K562 (cell line): Measurements from ENCODE around the gene ALX3. TPM values are rescaled to one million over a fixed set of nuclear protein-coding genes. Genes with fewer than 3 reads are reported as not detected.
A peak's percentile ranks its signal among the peaks of the same experiment; 100 is the strongest.

Source experiments
- CHD2 ChIP-seq: IDR thresholded peaks from 2 replicates; pipeline ENCODE4 v1.6.1; 2011; ENCODE audit warnings: low read depth, low read length
- LARP7 ChIP-seq: fragments of 450-650 bp; IDR thresholded peaks from 2 replicates; pipeline ENCODE4 v1.6.1; 2016
- MAFG ChIP-seq: fragments of 450-650 bp; conservative IDR thresholded peaks from 2 replicates; pipeline ENCODE4 v1.6.1; 2016; ENCODE audit warnings: missing genetic modification characterization, missing compliant biosample characterization
- MYNN ChIP-seq, 2 experiments: sonication (generic); formaldehyde crosslinking in 1 of 2; IDR thresholded peaks; 2 replicates each; pipeline versions ENCODE4 v1.5.0 to v1.6.1; 2016 to 2020; ENCODE audit warnings: antibody characterized with exemption in 1 of 2, missing genetic modification reagents in 1 of 2
- PHTF2 ChIP-seq: fragments of 250-450 bp; sonication (Bioruptor Pico); IDR thresholded peaks from 2 replicates; pipeline ENCODE4 v1.5.0; 2021; ENCODE audit warnings: mild to moderate bottlenecking
- RFX1 ChIP-seq: fragments of 450-650 bp; IDR thresholded peaks from 2 replicates; pipeline ENCODE4 v1.6.1; 2016; ENCODE audit warnings: mild to moderate bottlenecking, moderate library complexity
- STAT5B ChIP-seq: fragments of 250-450 bp; sonication (Bioruptor Pico); IDR thresholded peaks from 2 replicates; pipeline ENCODE4 v1.8.0; 2021; ENCODE audit warnings: mild to moderate bottlenecking, inconsistent platforms
- TCF7L2 ChIP-seq: fragments of 150-350 bp; IDR thresholded peaks from 2 replicates; pipeline ENCODE4 v1.6.1; 2016; ENCODE audit warnings: low read depth, mild to moderate bottlenecking, low read length, moderate library complexity
- ZBTB26 ChIP-seq: fragments of 450-650 bp; formaldehyde crosslinking; IDR thresholded peaks from 2 replicates; pipeline ENCODE4 v1.4.0; 2022; ENCODE audit warnings: missing genetic modification characterization
- ZNF699 ChIP-seq: fragments of 250-450 bp; sonication (Bioruptor Pico); IDR thresholded peaks from 2 replicates; pipeline ENCODE4 v1.8.0; 2021; ENCODE audit warnings: mild to moderate bottlenecking, moderate library complexity; ENCODE audit not compliant: insufficient replicate concordance
- polyA plus RNA-seq, 8 experiments: library from polyadenylated mRNA; depleted of rRNA in 4 of 8; stranded (reverse) in 5 of 8; unstranded in 3 of 8; fragments of >200 nt; fragmentation: Nextera tagmentation in 2 of 8; fragmentation: Illumina TruSeq in 1 of 8; extraction: Ambion mirVana in 2 of 8; extraction: Trizol in 1 of 8; gene quantifications; 2 replicates each; pipeline versions ENCODE4 v1.2.1 to v1.2.3, GENCODE V29; 2011 to 2014; ENCODE audit warnings: inconsistent platforms in 1 of 8, missing spikeins in 1 of 8
- total RNA-seq, 7 experiments: library from RNA; depleted of rRNA in 6 of 7; stranded (reverse); fragments of >200 nt in 6 of 7; fragmentation: Illumina TruSeq in 2 of 7; extraction: Trizol in 2 of 7; gene quantifications; 2 replicates each; pipeline versions ENCODE4 v1.2.1 to v1.2.3, GENCODE V29; 2011 to 2021; ENCODE audit warnings: low replicate concordance in 1 of 7
- TF ChIP-seq, protein P1 (sequence below): sonication (generic); formaldehyde crosslinking; IDR thresholded peaks from 2 replicates; pipeline ENCODE4 v1.8.0; 2022; ENCODE audit warnings: mild to moderate bottlenecking, missing genetic modification reagents
- TF ChIP-seq, protein P2 (sequence below): fragments of 450-650 bp; formaldehyde crosslinking; IDR thresholded peaks from 2 replicates; pipeline ENCODE4 v1.4.0; 2022; ENCODE audit warnings: mild to moderate bottlenecking, moderate library complexity
- TF ChIP-seq, protein P3 (sequence below): fragments of 200-600 bp; sonication (generic); IDR thresholded peaks from one replicate; pipeline ENCODE4 v1.6.1; 2012; ENCODE audit warnings: mild to moderate bottlenecking, low read depth, low read length, inconsistent platforms

Gene ALX3
- total and polyA plus RNA-seq, 9 of the 15 experiments (the other 6 are each of a cell fraction or from before 2014, with no cell fraction given): not detected

DNA sequence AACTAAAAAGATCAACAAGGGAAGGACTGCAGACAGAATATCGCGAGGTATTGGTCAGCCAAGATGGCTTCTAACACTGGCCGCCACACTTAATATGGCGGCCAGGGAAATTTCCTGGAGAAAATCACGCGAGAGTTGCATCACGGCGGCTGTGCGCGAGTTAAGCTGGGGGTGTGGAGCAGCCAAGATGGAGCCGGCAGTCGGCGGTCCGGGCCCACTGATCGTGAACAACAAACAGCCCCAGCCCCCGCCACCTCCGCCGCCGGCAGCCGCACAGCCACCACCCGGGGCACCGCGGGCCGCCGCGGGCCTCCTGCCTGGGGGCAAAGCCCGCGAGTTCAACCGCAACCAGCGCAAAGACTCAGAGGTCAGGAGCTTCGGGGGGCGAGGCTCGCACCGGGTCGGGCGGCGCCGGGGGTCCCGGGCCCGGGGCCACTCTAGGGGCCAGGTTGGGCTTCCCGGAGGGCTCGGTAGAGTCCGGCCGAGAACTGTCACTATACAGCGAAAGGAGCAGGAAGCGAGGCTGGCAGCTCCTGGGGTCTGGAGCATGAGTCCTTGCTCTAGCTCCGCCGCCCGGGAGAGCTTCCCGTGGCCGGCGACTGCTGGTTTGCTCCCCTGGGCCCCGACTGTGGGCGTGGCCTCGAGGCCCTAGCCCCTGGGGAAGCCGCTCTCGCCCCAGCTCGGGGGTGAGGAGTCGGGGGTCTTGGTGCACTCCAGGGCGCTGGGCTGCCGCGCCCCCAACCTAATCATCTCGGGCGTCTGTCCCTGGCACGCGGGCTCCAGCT, 35.8 kb downstream of the ALX3 start, which contains the start of gene STRIP1 (continued):
- TF ChIP-seq, protein P1, sequence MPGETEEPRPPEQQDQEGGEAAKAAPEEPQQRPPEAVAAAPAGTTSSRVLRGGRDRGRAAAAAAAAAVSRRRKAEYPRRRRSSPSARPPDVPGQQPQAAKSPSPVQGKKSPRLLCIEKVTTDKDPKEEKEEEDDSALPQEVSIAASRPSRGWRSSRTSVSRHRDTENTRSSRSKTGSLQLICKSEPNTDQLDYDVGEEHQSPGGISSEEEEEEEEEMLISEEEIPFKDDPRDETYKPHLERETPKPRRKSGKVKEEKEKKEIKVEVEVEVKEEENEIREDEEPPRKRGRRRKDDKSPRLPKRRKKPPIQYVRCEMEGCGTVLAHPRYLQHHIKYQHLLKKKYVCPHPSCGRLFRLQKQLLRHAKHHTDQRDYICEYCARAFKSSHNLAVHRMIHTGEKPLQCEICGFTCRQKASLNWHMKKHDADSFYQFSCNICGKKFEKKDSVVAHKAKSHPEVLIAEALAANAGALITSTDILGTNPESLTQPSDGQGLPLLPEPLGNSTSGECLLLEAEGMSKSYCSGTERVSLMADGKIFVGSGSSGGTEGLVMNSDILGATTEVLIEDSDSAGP (CRISPR knock-in tag): no peak
- no peak for TF ChIP-seq MYNN (IDR thresholded peaks at IDR 0.05)
- TF ChIP-seq MYNN (CRISPR knock-in tag; IDR thresholded peaks at IDR 0.05): no peak
- TF ChIP-seq MAFG (tag): no peak
- TF ChIP-seq RFX1: no peak
- 0 out of 2 replicates have a peak, but pooled peaks have one; percentile 41 for TF ChIP-seq TCF7L2
- TF ChIP-seq PHTF2: no peak
- TF ChIP-seq STAT5B (CRISPR knock-in tag): no peak
- TF ChIP-seq, protein P2, sequence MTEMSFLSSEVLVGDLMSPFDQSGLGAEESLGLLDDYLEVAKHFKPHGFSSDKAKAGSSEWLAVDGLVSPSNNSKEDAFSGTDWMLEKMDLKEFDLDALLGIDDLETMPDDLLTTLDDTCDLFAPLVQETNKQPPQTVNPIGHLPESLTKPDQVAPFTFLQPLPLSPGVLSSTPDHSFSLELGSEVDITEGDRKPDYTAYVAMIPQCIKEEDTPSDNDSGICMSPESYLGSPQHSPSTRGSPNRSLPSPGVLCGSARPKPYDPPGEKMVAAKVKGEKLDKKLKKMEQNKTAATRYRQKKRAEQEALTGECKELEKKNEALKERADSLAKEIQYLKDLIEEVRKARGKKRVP (CRISPR knock-in tag): peak; percentile 77
- TF ChIP-seq, protein P3, sequence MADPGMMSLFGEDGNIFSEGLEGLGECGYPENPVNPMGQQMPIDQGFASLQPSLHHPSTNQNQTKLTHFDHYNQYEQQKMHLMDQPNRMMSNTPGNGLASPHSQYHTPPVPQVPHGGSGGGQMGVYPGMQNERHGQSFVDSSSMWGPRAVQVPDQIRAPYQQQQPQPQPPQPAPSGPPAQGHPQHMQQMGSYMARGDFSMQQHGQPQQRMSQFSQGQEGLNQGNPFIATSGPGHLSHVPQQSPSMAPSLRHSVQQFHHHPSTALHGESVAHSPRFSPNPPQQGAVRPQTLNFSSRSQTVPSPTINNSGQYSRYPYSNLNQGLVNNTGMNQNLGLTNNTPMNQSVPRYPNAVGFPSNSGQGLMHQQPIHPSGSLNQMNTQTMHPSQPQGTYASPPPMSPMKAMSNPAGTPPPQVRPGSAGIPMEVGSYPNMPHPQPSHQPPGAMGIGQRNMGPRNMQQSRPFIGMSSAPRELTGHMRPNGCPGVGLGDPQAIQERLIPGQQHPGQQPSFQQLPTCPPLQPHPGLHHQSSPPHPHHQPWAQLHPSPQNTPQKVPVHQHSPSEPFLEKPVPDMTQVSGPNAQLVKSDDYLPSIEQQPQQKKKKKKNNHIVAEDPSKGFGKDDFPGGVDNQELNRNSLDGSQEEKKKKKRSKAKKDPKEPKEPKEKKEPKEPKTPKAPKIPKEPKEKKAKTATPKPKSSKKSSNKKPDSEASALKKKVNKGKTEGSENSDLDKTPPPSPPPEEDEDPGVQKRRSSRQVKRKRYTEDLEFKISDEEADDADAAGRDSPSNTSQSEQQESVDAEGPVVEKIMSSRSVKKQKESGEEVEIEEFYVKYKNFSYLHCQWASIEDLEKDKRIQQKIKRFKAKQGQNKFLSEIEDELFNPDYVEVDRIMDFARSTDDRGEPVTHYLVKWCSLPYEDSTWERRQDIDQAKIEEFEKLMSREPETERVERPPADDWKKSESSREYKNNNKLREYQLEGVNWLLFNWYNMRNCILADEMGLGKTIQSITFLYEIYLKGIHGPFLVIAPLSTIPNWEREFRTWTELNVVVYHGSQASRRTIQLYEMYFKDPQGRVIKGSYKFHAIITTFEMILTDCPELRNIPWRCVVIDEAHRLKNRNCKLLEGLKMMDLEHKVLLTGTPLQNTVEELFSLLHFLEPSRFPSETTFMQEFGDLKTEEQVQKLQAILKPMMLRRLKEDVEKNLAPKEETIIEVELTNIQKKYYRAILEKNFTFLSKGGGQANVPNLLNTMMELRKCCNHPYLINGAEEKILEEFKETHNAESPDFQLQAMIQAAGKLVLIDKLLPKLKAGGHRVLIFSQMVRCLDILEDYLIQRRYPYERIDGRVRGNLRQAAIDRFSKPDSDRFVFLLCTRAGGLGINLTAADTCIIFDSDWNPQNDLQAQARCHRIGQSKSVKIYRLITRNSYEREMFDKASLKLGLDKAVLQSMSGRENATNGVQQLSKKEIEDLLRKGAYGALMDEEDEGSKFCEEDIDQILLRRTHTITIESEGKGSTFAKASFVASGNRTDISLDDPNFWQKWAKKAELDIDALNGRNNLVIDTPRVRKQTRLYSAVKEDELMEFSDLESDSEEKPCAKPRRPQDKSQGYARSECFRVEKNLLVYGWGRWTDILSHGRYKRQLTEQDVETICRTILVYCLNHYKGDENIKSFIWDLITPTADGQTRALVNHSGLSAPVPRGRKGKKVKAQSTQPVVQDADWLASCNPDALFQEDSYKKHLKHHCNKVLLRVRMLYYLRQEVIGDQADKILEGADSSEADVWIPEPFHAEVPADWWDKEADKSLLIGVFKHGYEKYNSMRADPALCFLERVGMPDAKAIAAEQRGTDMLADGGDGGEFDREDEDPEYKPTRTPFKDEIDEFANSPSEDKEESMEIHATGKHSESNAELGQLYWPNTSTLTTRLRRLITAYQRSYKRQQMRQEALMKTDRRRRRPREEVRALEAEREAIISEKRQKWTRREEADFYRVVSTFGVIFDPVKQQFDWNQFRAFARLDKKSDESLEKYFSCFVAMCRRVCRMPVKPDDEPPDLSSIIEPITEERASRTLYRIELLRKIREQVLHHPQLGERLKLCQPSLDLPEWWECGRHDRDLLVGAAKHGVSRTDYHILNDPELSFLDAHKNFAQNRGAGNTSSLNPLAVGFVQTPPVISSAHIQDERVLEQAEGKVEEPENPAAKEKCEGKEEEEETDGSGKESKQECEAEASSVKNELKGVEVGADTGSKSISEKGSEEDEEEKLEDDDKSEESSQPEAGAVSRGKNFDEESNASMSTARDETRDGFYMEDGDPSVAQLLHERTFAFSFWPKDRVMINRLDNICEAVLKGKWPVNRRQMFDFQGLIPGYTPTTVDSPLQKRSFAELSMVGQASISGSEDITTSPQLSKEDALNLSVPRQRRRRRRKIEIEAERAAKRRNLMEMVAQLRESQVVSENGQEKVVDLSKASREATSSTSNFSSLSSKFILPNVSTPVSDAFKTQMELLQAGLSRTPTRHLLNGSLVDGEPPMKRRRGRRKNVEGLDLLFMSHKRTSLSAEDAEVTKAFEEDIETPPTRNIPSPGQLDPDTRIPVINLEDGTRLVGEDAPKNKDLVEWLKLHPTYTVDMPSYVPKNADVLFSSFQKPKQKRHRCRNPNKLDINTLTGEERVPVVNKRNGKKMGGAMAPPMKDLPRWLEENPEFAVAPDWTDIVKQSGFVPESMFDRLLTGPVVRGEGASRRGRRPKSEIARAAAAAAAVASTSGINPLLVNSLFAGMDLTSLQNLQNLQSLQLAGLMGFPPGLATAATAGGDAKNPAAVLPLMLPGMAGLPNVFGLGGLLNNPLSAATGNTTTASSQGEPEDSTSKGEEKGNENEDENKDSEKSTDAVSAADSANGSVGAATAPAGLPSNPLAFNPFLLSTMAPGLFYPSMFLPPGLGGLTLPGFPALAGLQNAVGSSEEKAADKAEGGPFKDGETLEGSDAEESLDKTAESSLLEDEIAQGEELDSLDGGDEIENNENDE: no peak
- TF ChIP-seq ZBTB26: no peak
- peak; percentile 99 for TF ChIP-seq CHD2
- TF ChIP-seq ZNF699 (CRISPR knock-in tag): no peak
- no peak for TF ChIP-seq LARP7
